MV-4-11 (cell line): ENCODE measurements around the gene ASPG.

ENCODE experiments used
- DNase-seq: peaks from one replicate; lab custom pipeline; 2025; lab: John Stamatoyannopoulos, UW

ASPG gene

GRCh38 chr14:104116288-104116755 lies 30.8 kb downstream of the ASPG start:
- DNase-seq: no peak

GRCh38 chr14:104116756-104117340 lies 31.3 kb downstream of the ASPG start:
- DNase-seq: no peak

- no peak for DNase-seq
These were observed 32.0 kb downstream of the ASPG start for GRCh38 chr14:104117341-104118005.

- DNase-seq: no peak
These were observed 32.7 kb downstream of the ASPG start for GRCh38 chr14:104118006-104118844.

GRCh38 chr14:104119119-104119487 lies 33.6 kb downstream of the ASPG start:
- DNase-seq: no peak

GRCh38 chr14:104119488-104120251 lies 34.2 kb downstream of the ASPG start:
- DNase-seq: no peak

- no peak for DNase-seq
These were observed 34.8 kb downstream of the ASPG start for GRCh38 chr14:104120281-104120741.

GRCh38 chr14:104121142-104121541 lies 35.6 kb downstream of the ASPG start:
- DNase-seq: no peak

- no peak for DNase-seq
These were observed 38.4 kb downstream of the ASPG start for GRCh38 chr14:104123879-104124278.

- no peak for DNase-seq
These were observed 39.5 kb downstream of the ASPG start for GRCh38 chr14:104125011-104125410.

GRCh38 chr14:104126753-104127152 lies 41.3 kb downstream of the ASPG start:
- no peak for DNase-seq

- no peak for DNase-seq
These were observed 43.5 kb downstream of the ASPG start for GRCh38 chr14:104128981-104129380.

GRCh38 chr14:104129556-104129955 lies 44.1 kb downstream of the ASPG start:
- no peak for DNase-seq

- DNase-seq: peak; percentile 19
These were observed 45.6 kb downstream of the ASPG start for GRCh38 chr14:104130974-104131651.

- no peak for DNase-seq
These were observed 46.6 kb downstream of the ASPG start for GRCh38 chr14:104131968-104132732.

- no peak for DNase-seq
These were observed 47.5 kb downstream of the ASPG start for GRCh38 chr14:104132981-104133380.

GRCh38 chr14:104133496-104133895 lies 48.0 kb downstream of the ASPG start:
- no peak for DNase-seq

GRCh38 chr14:104134061-104134965 lies 48.8 kb downstream of the ASPG start:
- DNase-seq: no peak

- DNase-seq: no peak
These were observed 49.8 kb downstream of the ASPG start for GRCh38 chr14:104135121-104135903.
